ENCODE measurements around the gene RPS6KC1. TPM values are rescaled to one million over a fixed set of nuclear protein-coding genes. Genes with fewer than 3 reads are reported as not detected.

RPS6KC1 gene
- total RNA-seq, 2 experiments from 2014 or later, result 9.4 to 10.7 TPM

DNA sequence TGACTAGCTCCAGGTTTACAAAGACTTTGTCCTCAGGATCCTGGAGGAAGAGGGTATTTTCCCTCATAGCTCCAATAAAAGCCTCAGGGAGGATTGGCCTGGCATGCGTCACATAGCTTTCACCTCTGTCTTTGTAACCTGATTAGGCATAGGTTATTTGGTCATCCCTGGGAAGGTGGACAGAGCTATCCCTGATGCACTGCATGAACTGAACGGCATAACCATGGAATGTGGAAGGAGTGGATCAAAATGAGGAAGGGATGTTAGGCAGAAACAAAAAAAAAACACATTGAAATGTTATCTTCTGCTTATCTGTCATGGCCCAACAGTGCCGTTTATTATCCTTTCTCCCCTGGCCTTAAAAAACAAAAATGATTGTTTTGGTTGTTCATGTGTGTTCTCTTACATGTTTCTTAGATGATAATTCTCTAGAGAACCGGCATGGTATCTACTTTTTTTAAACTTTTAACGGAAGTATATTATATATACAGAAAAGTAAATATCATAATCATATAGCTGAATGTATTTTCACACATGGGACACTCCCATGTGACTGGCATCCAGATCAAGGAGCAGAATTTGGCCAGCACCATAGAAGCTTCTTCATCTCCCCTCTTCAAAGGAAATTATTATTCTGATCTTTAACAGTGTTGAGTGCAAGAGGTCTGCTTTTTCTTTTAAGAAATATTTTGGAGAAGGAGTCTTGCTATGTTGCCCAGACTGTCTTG lies 85.3 kb downstream of the RPS6KC1 start:
- Histone ChIP-seq H3K79me2 (ENCODE audit: insufficient read depth, low read depth, low read length) (no peaks in the 10 kb centered on the region), H3K4me3 (ENCODE audit: low read depth, low read length, poor library complexity, severe bottlenecking) (no peak overlapping the region), H2AFZ (ENCODE audit: low read length) (no peak overlapping the region), H4K20me1 (ENCODE audit: insufficient read depth, low read length) (no peaks in the 10 kb centered on the region), H3K4me2 (ENCODE audit: low read length) (no peak overlapping the region), H3K9me3 (ENCODE audit: low read length) (no peaks in the 10 kb centered on the region), H3K4me1 (ENCODE audit: insufficient read depth, low read length, poor library complexity, severe bottlenecking) (no peaks in the 10 kb centered on the region), H3K9me2 (ENCODE audit: insufficient read depth, low read length) (no peaks in the 10 kb centered on the region), H3K36me3 (ENCODE audit: insufficient read depth, low read length) (no peaks in the 10 kb centered on the region), H3K27ac (ENCODE audit: low read depth, low read length, poor library complexity, severe bottlenecking) (no peak overlapping the region)
- DNase-seq (ENCODE audit: low spot score), result no peak
- POLR2A ChIA-PET, result interaction anchor here (0.6 kb wide), 1 partner anchor 826 kb away, joined by 3 read pairs; no protein-coding TSS in a partner anchor
- CTCF ChIA-PET (ENCODE audit: unreplicated experiment), result no interaction called here
- TF ChIP-seq, protein P1, sequence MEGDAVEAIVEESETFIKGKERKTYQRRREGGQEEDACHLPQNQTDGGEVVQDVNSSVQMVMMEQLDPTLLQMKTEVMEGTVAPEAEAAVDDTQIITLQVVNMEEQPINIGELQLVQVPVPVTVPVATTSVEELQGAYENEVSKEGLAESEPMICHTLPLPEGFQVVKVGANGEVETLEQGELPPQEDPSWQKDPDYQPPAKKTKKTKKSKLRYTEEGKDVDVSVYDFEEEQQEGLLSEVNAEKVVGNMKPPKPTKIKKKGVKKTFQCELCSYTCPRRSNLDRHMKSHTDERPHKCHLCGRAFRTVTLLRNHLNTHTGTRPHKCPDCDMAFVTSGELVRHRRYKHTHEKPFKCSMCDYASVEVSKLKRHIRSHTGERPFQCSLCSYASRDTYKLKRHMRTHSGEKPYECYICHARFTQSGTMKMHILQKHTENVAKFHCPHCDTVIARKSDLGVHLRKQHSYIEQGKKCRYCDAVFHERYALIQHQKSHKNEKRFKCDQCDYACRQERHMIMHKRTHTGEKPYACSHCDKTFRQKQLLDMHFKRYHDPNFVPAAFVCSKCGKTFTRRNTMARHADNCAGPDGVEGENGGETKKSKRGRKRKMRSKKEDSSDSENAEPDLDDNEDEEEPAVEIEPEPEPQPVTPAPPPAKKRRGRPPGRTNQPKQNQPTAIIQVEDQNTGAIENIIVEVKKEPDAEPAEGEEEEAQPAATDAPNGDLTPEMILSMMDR (conservative IDR thresholded peaks at IDR 0.05; ENCODE audit: low read length), result no peak
- TF ChIP-seq EZH2phosphoT487 (IDR thresholded peaks at IDR 0.05; ENCODE audit: borderline replicate concordance, low read depth, low read length), result no peak
- no TSS peak for BruUV-seq (replicated peaks)
- intact Hi-C loops (cut with micrococcal nuclease; ENCODE audit: unreplicated experiment), result no loop called here

DNA sequence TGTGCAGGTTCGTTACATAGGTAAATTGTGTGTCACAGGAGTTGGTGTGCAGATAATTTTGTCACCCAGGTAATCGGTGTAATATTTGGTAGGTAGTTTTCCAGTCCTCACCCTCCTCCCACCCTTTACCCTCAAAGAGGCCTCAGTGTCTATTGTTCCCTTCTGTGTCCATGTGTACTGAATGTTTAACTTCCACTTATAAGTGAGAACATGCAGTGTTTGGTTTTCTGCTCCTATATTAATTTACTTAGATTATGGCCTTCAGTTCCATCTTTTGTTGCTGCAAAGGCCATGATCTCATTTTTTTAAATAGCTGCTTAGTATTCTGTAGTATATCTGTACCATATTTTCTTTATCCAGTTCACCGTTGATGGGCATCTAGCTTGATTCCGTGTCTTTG lies 87.3 kb downstream of the RPS6KC1 start:
- no TSS peak for BruUV-seq (replicated peaks)
- 0 out of 2 replicates have a peak, but pooled peaks cover 3% of the 10 kb centered on the region for H3K9me3 ChIP-seq (ENCODE audit: low read length)
- no peaks in the 10 kb centered on the region for H3K9me2 ChIP-seq (ENCODE audit: insufficient read depth, low read length)
- no peak overlapping the region for H2AFZ ChIP-seq (ENCODE audit: low read length)
- no peak for DNase-seq (ENCODE audit: low spot score)
- no peak overlapping the region for H3K27ac ChIP-seq (ENCODE audit: low read depth, low read length, poor library complexity, severe bottlenecking)
- TF ChIP-seq, protein P1 (conservative IDR thresholded peaks at IDR 0.05; ENCODE audit: low read length), result no peak
- no peak for TF ChIP-seq EZH2phosphoT487 (IDR thresholded peaks at IDR 0.05; ENCODE audit: borderline replicate concordance, low read depth, low read length)
- POLR2A ChIA-PET, result no interaction called here
- H3K79me2 ChIP-seq (ENCODE audit: insufficient read depth, low read depth, low read length), result no peaks in the 10 kb centered on the region
- intact Hi-C loops (cut with micrococcal nuclease; ENCODE audit: unreplicated experiment), result no loop called here
- H4K20me1 ChIP-seq (ENCODE audit: insufficient read depth, low read length), result no peaks in the 10 kb centered on the region
- no peak overlapping the region for H3K4me2 ChIP-seq (ENCODE audit: low read length)
- CTCF ChIA-PET (ENCODE audit: unreplicated experiment), result no interaction called here
- H3K36me3 ChIP-seq (ENCODE audit: insufficient read depth, low read length), result no peaks in the 10 kb centered on the region
- H3K4me1 ChIP-seq (ENCODE audit: insufficient read depth, low read length, poor library complexity, severe bottlenecking), result no peaks in the 10 kb centered on the region
- H3K4me3 ChIP-seq (ENCODE audit: low read depth, low read length, poor library complexity, severe bottlenecking), result no peak overlapping the region

DNA sequence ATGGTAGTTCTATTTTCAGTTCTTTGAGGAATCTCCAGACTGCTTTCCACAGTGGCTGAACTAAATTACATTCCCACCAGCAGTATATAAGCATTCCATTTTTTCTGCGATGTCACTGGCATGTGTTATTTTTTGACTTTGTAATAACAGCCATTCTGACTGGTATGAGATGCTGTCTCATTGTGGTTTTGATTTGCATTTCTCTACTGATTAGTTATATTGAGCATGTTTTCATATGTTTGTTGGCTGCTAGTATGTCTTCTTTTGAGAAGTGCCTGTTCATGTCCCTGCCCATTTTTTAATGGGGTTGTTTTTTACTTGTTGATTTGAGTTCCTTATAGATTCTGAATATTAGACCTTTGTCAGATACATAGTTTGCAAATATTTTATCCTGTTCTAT lies 87.9 kb downstream of the RPS6KC1 start:
- Histone ChIP-seq H3K79me2 (ENCODE audit: insufficient read depth, low read depth, low read length) (no peaks in the 10 kb centered on the region), H3K27ac (ENCODE audit: low read depth, low read length, poor library complexity, severe bottlenecking) (no peak overlapping the region), H3K9me3 (ENCODE audit: low read length) (0 out of 2 replicates have a peak, but pooled peaks cover 3% of the 10 kb centered on the region), H3K9me2 (ENCODE audit: insufficient read depth, low read length) (no peaks in the 10 kb centered on the region), H3K4me3 (ENCODE audit: low read depth, low read length, poor library complexity, severe bottlenecking) (no peak overlapping the region), H4K20me1 (ENCODE audit: insufficient read depth, low read length) (no peaks in the 10 kb centered on the region), H3K4me2 (ENCODE audit: low read length) (no peak overlapping the region), H2AFZ (ENCODE audit: low read length) (no peak overlapping the region), H3K36me3 (ENCODE audit: insufficient read depth, low read length) (no peaks in the 10 kb centered on the region), H3K4me1 (ENCODE audit: insufficient read depth, low read length, poor library complexity, severe bottlenecking) (no peaks in the 10 kb centered on the region)
- ChIA-PET POLR2A (no interaction called here), CTCF (ENCODE audit: unreplicated experiment) (no interaction called here)
- DNase-seq (ENCODE audit: low spot score), result no peak
- intact Hi-C loops (cut with micrococcal nuclease; ENCODE audit: unreplicated experiment), result no loop called here
- TF ChIP-seq, protein P1 (conservative IDR thresholded peaks at IDR 0.05; ENCODE audit: low read length), result no peak
- no peak for TF ChIP-seq EZH2phosphoT487 (IDR thresholded peaks at IDR 0.05; ENCODE audit: borderline replicate concordance, low read depth, low read length)
- BruUV-seq (replicated peaks), result no TSS peak
